Kidney glomerular epithelial cell (primary cell): ENCODE data around the gene NNAT.
"Not testable (repeated sequence)": the region's sequence is repeated elsewhere in the genome, so short reads cannot be mapped to it uniquely, and the experiment has no call there.

ENCODE experiments used
- DNase-seq: peaks from one replicate; lab custom pipeline; 2025; lab: John Stamatoyannopoulos, UW

Gene NNAT

DNA sequence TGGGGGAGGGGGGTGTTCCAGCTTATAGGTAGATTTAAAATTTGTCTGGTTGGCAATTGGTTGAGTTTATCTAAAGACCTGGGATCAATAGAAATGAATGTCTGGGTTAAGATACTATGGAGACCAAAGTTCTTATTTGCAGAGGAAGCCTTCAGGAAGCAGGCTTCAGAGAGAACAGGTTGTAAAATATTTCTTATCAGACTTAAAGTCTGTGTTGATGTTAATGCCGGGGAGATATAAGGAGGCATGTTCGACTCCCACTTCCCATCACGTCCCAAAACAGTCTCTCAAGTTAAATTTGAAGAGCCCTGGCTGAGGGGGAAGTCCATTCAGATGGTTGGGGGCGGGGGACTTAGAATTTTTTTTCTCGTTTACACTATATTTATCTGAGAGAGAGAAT, 19.0 kb downstream of the NNAT start:
- no peak for DNase-seq

- not testable (repeated sequence) for DNase-seq
Measured at GRCh38 chr20:37540838-37541237, 19.8 kb downstream of the NNAT start.

- DNase-seq = no peak
Measured at GRCh38 chr20:37541326-37541725, 20.3 kb downstream of the NNAT start.

DNA sequence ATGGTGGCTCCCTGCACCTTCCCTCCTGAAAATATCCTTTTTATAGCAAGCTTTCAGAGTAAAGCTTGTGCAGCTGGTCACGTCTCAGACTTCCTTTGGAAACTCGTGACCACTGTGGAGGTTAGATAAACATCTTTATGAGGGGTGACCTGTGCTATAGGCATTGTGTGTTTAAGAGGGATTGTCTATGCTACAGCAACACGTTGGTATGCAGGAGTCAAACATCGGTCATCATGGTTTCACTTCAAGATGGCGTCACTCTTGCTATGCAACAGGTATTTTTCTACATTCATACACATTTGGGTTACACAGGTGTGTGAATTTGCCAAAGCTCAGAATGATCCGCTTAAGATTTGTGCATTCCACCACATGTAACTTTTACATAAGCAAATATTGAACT, 21.2 kb downstream of the NNAT start:
- DNase-seq = no peak

GRCh38 chr20:37543828-37544227, 22.8 kb downstream of the NNAT start:
- no peak for DNase-seq

DNA sequence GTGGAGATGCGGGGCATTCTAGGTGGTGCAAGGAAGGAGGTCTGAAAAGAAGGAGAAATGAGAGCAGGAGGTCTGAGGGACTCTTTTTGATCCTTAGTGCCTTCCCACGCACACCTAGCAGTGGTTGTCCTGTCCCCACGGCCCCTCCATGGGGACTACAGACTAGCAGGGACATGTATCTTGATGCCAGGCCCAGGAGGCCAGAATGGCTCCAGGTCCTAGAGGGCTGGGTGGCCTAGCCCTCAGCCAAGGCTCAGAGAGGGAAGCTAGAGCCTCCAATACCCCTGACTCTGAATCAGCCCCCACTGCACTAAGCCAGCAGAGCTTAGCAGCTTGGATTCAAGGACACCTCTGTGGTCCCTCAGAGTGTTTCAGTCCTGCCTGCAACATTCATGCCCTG, 23.3 kb downstream of the NNAT start:
- DNase-seq = no peak

GRCh38 chr20:37545516-37545915, 24.5 kb downstream of the NNAT start:
- no peak for DNase-seq

GRCh38 chr20:37547912-37548311, 26.9 kb downstream of the NNAT start:
- DNase-seq = no peak

DNA sequence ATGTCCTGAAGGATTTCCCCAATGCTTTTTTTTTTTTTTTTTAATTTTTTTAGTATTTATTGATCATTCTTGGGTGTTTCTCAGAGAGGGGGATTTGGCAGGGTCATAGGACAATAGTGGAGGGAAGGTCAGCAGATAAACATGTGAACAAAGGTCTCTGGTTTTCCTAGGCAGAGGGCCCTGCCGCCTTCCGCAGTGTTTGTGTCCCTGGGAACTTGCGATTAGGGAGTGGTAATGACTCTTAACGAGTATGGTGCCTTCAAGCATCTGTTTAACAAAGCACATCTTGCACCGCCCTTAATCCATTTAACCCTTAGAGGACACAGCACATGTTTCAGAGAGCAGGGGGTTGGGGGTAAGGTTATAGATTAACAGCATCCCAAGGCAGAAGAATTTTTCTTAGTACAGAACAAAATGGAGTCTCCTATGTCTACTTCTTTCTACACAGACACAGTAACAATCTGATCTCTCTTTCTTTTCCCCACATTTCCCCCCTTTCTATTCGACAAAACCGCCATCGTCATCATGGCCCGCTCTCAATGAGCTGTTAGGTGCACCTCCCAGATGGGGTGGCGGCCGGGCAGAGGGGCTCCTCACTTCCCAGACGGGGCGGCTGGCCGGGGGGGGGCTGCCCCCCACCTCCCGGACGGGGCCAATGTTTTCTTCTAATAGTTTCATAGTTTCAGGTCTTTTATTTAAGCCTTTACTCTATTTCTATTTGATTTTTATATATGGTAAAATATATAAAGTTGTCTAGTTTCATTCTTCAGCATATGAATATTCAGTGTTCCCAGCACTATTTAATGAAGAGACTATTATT, 29.3 kb downstream of the NNAT start:
- DNase-seq = not testable (repeated sequence)

DNA sequence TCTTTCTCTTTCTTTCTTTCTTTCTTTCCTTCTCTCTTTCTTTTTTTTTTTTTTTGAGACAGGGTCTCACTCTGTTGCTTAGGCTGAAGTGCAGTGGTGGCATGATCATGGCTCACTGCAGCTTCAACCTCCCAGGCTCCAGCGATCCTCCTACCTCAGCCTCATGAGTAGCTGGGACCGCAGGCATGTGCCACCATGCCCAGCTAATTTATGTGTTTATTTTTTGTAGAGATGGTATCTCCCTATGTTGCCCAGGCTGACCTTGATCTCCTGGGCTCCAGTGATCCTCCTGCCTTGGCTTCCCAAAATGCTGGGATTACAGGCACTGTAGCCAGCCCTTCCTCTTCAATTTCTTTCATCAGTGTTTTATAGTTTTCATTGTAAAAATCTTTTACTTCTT, 30.6 kb downstream of the NNAT start:
- DNase-seq = not testable (repeated sequence)

DNA sequence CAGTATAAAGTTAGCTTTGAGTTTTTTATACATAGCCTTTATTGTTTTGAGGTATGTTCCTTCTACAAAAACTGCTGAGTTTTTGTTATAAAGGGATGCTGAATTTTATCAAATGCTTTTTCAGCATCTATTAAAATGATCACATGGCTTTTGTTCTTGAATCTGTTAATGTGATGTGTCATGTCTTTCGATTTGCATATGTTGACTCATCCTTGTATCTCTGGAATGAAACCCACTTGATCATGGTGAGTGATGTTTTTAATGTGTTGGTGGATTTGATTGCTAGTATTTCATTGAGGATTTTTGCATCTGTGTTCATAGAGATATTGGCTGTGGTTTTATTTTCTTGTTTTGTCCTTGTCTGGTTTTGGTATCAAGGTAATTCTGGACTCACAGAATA, 31.4 kb downstream of the NNAT start:
- no peak for DNase-seq

- DNase-seq = not testable (repeated sequence)
Measured at GRCh38 chr20:37554721-37555298, 33.8 kb downstream of the NNAT start.

GRCh38 chr20:37556538-37556937, 35.5 kb downstream of the NNAT start:
- no peak for DNase-seq

- no peak for DNase-seq
Measured at GRCh38 chr20:37558306-37558705, 37.3 kb downstream of the NNAT start.

DNA sequence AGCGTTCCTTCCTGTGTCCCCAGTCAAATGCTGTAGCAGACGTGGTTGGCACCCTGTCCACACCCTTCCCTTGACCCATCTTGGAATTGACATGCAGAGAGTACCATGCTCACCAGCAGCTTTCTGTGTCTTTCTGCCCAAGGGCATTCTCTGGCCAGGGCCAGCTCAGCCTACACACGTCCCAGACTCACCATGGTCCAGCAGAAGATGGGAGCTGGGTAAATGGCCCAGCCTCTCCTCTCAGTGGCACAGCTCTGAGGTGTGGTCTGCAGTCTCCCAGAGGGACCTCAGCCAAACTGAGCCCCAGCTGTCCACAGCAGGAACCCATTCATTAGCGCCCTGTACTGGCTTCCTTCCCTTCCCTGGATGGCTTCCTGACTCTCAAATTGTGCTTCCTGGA, 37.7 kb downstream of the NNAT start:
- DNase-seq = no peak

GRCh38 chr20:37559312-37560027, 38.4 kb downstream of the NNAT start:
- DNase-seq = no peak

- DNase-seq = no peak
Measured at GRCh38 chr20:37560629-37561028, 39.6 kb downstream of the NNAT start.

- DNase-seq = no peak
Measured at GRCh38 chr20:37562695-37563480, 41.8 kb downstream of the NNAT start.

DNA sequence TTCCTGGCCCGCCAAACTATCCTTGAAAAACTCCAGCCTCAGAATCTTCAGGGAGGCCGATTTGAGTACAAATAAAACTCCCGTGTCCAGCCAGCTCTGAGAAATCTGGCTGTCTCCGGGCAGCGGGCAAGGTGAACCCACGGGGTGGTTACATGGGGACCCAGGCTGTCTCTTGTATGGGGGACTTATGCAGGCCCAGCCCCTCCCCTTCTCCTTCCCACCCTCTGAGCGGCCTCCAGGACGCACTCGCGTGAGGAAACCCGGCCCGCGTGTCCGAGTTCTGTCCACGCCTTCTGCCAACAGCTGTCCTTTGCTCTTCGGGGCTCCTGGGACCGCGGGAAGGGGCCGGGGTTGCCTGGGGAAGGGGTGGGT, 43.0 kb downstream of the NNAT start:
- no peak for DNase-seq

DNA sequence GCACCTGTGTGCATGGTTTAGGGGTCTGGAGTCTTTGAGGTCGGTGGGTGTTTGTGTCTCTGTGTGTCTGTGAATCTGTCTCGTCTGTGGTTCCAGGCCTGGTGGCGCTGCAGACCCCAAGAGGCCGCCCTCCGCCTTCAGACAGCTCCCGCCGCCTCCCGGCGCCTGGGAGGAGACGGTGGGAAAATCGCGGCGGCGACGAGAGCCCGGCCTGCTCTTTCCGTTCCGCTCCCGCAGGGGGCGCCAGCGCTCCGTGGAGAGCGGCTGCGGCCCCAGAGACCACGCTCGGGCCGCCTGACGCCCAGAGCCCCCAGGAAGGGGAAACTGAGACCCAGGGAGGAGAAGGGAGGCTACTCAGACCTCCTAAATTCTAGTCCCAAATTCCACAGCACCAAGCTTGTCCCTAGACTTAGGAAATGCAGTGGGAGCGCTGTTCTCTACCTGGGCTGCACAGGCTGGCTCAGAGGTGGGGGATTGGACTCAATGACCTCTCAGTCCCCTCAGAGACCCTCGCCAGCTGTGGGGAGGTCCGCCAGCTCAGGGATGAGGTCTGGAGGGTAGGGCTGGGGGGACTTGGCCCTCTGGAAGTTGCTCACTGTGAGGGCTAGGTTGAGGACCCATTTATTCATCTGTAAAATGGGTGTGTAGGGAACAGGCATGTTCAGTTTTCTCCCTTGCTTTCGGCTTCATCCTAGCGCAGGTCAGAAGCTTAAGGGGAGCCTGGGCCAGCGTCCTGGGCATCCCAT, 43.5 kb downstream of the NNAT start:
- no peak for DNase-seq

DNA sequence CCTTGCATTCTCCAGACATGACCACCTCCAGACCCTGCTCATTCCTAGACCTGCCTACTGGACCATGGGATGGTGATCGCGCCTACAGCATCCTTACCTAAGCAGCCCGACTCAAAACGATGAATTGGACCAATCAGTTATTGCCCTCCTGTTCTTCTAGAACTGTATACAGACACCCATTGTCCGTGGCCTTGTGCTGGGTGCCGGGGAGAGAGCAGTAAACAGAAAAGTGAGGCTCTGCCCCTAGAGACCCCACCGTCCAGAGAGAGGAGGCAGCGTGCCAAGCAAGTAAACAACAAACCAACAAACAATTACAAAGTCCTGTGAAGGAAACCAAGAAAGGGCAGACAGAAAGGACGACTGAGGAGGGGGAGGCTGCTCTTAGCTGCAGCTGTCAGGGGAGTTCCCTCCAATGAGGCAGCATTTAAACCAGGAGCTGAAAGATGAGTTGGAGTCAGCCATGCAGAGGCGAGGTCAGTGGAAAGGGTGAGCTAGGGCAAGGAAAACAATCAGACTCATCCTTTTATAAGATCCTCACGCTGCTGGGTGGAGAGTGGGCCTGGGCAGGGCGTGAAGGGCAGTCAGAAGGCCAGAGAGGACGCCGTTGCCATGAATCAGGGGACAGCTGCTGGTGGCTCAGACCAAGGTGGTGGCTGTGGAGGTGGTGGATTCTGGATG, 44.2 kb downstream of the NNAT start:
- peak; percentile 65 for DNase-seq
